ENCODE measurements around the gene ACACA.
"Not testable (repeated sequence)": the region's sequence is repeated elsewhere in the genome, so short reads cannot be mapped to it uniquely, and the experiment has no call there.

ACACA gene

DNA sequence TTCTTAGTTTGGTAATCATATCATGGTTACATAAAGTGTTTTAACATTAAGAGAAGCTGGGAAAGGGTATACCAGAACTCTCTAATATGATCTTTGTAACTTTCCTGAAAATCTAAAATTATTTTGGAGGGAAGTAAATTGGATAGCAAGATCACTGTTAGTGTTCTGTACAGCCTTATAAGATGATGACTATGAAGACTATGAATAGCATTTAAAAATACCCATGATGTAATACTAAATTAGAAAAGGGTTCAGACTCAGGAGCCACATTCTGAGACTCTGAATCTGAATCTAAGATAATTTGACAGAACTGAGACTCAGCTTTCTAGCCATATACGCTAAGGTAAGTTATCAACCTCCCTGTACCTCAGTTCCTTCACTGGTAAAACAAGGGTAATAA is 238.9 kb downstream of the ACACA start:
- no peak for DNase-seq

- DNase-seq: no peak
Observed at GRCh38 chr17:37164057-37164456, 242.6 kb downstream of the ACACA start.

GRCh38 chr17:37162800-37163199 is 243.8 kb downstream of the ACACA start:
- no peak for DNase-seq

DNA sequence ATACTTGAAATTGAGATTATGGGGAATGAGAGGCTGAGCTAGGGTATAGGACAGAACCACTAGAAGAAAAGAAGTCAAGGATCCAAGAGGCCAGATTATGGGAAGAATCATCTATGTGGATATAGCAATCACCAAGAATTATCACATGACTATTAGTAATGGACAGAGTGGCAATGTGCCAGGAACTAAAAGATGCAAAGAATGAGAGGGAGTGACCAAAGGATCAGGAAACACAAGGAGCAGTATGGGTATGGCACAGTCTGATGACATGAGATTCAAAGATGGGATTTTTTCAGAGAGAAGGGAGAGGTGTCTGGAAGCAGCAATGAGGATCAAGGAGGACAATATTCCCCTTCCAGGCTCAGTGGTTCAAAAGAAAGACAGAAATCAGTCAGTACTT is 245.7 kb downstream of the ACACA start:
- no peak for DNase-seq

GRCh38 chr17:37158290-37158689 is 248.3 kb downstream of the ACACA start:
- DNase-seq: no peak

- no peak for DNase-seq
Observed at GRCh38 chr17:37148156-37148555, 258.5 kb downstream of the ACACA start.

- no peak for DNase-seq
Observed at GRCh38 chr17:37147301-37147812, 259.3 kb downstream of the ACACA start.

GRCh38 chr17:37146086-37147064 is 260.3 kb downstream of the ACACA start:
- no peak for DNase-seq

DNA sequence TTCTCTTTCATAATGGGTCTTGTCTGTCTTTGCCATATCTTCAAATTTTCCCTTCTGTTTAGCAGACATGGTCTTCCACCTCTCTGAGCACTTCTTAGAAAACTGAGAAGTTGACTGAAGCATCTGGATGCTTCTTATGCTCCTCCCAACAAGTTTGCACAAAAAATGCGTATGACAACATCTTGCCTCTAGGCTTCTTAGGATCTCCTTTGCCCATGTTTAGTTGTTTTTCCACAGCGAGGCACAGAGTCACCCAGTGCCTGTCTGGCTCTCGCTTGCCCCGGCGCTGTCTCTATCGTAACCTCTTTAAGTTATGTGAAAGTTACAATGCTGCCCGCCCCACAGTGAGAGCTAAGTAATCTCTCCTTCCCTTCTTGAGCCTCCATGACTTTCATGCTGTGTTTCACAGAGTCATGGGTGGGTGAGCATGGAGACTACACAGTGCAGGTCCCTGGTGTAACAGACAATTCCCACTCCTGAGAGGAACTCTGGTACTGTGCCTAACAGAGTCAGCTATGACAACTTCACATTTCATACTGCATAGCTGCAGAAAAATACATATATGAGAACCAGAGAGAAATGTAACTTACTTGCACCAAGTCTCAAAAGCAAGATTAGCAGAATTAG is 262.4 kb downstream of the ACACA start:
- no peak for DNase-seq

DNA sequence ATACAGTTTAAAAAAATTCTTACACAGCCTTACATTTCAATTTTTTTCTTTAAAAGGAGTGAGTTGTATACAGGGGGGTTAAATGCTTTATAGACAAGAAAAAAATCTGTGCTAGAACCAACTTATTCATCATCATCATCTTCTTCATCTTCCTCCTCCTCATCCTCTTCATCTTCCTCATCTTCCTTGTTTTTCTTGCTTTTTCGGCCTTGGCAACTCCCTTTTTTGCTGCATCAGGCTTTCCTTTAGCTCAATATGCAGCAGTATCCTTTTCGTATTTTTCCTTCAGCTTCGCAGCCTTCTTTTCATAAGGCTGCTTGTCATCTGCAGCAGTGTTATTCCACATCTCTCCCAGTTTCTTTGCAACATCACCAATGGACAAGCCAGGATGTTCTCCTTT is 263.1 kb downstream of the ACACA start:
- not testable (repeated sequence) for DNase-seq

DNA sequence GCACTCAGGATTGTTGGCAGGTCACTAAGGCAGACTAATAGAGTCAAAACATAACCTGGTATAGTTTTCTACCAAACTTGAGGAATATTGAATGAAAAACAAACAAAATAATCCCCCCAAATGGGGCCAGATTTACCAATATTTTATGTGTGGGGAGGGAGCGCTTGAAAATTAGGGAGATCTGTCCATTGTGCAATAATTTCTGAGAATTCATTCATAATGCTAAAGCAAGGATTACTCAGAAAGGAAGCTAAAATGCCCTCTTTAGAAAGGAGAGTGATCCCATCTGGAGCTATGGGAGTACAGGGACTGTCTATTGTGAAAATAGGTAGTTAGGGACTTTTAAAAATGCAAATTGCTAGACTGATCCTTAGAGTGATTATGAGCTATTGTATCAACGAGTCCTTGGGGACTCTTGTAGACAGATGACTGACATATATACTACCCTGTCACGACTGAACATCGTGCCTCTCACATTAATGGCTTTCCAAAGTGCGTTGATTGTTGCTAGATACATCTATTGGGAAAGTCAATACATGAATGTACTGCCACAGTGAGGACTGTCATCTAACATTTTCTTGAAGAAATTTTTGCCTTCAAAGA is 264.2 kb downstream of the ACACA start:
- DNase-seq: no peak

DNA sequence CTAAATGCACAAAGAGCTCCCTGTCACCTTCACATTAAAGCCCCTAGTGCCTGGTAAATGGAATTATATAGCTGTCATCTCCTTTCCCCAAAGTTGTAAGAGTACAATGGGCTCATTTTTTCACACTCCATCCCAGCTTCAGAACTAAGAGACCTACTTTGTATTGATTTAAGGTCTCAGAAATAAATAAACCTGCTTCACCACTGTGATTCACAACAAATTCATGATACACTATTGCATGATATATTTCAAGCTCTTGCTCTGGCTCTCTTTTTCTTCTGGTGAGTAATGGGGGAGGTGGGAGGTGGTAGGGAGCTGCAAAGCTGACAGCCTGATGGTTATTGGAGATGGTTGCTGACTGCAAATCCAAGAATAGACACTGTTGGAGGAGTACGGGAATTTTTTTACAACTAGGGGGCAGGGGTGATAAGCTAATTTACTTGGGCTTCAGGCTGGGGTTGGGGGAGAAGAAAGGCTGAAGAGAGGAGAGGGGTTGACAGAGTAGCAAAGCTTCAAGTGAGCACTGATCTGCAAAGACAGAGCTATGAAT is 268.0 kb downstream of the ACACA start:
- DNase-seq: no peak

DNA sequence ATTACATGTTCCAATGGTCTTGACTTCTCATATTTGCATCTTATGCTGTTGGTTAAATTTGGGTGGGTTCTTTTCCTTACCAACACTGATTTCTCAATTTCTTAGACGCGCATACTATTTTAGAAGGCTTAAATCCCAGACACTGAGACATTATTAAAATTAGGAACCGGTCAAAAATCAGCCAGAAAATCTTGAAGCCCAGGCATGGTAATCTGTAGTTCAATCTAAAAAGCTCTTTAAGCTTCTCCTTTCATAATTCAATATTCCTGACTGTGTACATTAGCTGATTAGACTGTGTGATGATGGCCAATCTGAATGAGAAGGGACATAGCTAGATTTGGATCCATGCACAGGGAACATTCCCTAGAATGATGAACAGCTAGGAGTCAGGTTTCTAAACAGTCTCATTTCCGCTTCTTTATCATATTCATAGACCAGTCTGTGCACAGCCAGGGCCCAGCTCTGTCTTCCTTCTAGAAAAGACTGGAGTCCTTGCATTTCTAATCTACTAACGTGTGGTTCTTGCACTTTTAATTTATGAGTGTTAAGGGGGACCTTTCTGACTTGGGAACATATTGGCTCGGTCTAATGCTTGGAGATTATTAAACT is 268.6 kb downstream of the ACACA start:
- no peak for DNase-seq

DNA sequence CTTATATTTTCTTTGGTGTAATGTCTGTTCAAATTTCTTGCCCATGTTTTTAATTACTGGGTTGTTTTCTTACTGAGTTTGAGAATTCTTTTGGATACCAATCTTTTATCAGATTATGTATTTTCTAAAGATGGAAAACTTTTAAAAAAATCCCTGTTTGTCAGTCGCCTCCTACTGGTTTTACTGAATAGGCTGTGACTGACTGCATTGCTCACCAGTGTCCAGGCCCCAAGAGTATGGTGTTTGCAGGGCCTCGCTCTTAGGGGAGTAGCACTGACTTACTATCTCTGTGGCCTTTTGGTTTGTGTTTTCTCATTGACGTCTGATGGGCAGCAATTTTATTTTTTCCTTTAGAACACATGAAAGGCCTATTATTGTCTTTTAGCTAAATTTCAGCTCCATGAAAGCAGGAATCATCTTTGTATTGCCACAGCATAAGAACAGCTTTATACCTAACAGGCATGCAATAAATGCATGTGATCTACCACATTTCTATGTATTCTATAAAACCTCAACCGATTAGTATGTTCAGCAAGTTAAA is 269.5 kb downstream of the ACACA start:
- no peak for DNase-seq

- no peak for DNase-seq
Observed at GRCh38 chr17:37135576-37135975, 271.1 kb downstream of the ACACA start.

DNA sequence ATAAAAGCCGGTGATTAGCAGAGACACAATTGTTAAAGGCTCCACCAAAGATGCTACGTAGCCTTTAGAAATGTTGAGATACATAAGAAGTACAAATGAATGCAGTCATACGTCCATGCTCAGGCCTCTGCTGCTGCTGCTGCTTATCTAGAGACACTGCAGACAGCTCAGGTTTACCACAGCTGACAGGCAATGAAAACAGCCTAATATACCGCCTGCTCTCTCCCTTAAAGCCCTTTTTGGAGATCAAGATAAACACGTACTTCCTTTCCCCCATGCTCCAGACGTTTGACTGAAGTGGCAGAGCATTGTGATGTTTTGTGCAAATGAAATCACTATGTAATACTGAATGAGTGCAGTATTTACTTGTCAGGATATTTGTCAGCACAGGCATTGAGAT is 272.6 kb downstream of the ACACA start:
- DNase-seq: no peak

DNA sequence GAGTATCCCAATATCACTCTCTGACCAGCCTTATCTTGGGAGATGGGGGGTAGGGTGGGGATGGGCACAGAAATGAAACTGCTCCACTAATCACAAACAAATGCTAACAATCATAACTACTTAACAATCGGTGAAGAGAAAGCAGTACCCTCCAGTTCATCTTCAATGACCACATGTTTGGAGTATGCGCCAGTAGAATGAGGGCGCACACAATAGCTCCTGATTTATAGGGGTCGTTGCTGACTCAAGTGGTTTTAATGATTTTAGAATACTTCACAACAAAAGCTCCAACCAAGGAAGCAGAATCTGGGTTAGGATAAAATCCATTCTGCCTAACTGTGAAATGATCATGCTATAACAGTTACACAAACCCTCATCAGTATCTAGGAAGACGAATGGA is 273.5 kb downstream of the ACACA start:
- DNase-seq: no peak

DNA sequence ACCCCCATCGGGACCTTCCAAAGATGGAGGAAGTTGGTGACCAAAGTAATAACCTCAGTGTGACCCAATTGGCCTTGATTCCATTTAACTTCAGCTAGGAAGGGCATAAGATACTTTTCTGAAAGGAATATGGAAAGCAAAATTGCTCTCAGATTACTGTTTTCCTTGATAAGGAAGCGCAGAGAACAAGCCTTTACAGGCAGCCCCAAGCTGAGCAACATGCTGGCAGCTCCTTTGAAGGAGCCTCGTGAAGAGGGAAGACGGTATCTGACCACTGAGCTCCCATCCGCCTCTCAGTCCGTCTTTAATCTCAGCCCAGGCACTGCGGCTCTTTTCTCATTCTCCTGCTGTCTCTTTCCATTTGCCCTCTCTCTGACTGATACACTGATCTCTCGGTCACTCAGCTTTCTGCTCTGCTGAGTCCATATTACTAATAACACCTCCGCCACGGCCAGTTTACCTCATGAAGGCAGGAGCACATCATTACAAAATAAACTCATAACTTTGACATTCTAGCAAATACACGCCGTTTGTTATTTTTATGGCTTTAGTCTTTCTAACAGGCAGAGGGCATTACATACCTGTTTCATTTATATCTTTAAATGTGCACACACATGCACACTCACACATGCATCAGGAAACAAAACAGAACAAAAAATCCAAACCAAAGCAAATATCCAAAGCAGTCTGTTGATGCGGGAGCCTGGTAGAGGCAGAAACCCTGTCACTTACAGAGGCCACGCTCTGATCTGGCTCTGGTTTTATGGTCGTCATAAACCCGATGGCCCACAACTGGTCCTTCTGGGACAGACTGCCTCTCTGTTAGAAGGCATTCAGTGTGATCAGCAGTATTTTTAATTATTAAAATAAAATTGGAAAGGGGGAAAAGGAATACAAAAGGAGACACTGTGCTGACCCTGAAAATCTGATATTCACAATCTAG is 274.7 kb downstream of the ACACA start:
- no peak for DNase-seq

DNA sequence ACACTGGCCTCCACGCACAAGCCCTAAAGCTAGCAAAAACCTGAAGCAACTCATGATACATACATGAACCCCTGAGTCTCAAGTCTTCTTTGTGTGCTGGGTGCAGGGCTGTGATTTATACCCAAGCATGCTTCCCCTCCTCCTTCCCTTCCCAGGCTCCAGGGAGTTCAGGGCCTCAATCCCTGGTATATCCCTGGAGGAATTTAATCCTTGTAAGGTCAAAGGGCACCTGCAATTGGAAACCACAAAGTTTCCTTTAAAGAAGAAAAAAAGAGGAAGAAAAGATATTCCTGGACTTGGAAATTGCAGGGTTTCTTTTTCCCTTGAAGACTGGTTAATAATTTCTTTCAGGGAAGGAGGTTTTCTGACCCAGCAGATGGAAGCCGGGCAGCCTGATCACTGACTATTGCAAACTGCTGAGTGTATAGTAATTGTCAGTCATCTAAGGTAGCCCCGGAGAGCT is 275.6 kb downstream of the ACACA start:
- DNase-seq: no peak

DNA sequence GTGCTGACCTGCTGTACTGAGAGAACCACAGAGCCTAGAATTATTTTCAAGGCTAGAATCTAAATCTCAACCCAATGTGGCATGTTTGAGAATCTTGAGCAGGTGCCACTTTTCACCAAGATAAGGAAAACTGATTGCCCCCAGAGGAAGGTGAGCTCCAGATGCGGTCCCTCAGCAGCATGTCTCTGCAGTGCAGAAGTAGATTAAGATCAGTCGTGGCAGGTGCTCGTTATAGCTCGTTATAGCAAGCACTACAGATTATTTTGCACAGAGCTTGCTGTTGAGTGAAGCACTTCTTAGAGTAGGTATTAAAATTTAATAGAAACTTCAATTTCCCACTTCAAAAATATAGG is 281.8 kb downstream of the ACACA start:
- no peak for DNase-seq

Data from stimulated activated CD4-positive, alpha-beta T cell treated with anti-CD3 and anti-CD28 coated beads, Interleukin-2, amount 100 ng/mL, for 48 hours (primary cell).